B cell (primary cell): ENCODE results near the gene NR1H2.

Source experiments
- CTCF ChIP-seq: fragments of 200-600 bp; IDR thresholded peaks from one replicate; pipeline ENCODE4 v1.8.0; 2022; ENCODE audit warnings: antibody characterized with exemption, mild to moderate bottlenecking
- EZH2 ChIP-seq: IDR thresholded peaks from 2 replicates; pipeline ENCODE4 v1.6.1; 2012; ENCODE audit warnings: borderline replicate concordance, low read depth, mild to moderate bottlenecking, moderate library complexity, low read length; ENCODE audit not compliant: insufficient read depth, poor library complexity, severe bottlenecking

DNA sequence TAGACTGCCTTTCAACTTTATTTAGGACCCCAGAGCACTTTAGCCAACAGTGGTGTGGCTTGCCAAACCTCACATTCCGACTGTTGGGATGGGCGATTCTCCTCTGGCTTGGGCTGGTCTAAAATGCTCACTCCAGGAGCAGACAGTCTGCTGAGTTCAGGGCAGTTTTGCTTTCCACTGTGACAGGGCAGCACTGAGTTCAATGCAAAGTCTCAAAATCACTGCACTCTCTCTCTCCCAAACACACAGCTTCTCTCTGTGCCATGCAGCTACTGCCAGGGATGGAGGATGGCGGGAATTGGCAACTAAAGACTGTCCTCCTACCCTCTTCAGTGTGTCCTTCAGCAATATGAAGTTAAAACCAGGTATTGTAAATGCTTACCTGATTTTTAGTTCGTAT lies 24.0 kb upstream of the NR1H2 start:
- TF ChIP-seq CTCF (no peak), EZH2 (no peak)
